ENCODE results near the gene RNF167. TPM values are rescaled to one million over a fixed set of nuclear protein-coding genes. Genes with fewer than 3 reads are reported as not detected.

The RNF167 gene
- polyA plus RNA-seq (2012; ENCODE audit: missing spikeins), result 108 TPM

DNA sequence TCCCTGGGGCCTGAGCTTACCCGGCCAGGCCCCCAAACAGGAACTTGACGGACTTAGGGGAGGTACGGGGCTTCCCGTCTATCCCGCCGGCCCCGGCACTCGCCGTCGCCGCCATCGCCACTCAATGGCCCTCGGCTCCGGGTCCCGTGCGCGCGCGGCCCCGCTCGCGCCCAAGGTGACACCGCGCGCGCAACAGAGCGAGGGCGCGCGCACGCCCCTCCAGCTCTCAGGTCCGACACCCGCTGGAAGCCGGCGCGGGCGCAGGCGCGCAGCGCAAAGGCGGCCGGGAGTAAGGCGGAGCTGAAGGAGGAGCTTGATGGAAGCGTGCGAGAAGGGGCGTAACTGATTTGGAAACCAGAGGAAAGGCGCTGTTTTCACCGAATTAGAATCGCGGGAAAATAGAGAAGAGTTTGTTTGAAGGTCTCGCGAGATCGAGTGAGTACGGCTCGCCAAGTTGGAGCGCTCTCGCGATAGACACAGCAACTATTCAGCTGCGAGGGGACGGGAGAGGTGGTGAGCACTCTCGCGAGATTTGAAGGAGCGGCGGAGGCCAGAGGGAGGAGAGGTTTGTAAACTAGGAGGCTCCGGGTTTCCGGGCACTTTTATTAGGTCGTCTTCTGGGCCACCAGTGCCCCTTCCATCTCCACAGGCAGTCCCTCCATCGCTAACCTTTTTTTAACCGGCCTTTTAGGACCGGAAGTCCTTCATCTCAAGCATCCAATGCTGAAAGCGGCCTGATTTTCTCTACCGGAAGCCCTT, at the start of gene RNF167, which contains the start of gene SLC25A11:
Gene RNF167, plus strand, starts transcription at position 473 of the 759 bp plus-strand sequence. CDS start 642 bp downstream, outside the sequence.
Gene SLC25A11, minus strand, starts transcription at position 251 of the 759 bp plus-strand sequence. Its CDS starts 136 bp downstream, at position 115.
- TF ChIP-seq POLR2A (IDR thresholded peaks at IDR 0.05; ENCODE audit: low read depth, low read length) (peak; percentile 84), TAF1 (IDR thresholded peaks at IDR 0.05; ENCODE audit: borderline replicate concordance, low read depth, low read length) (peak; percentile 65; the same call in 1 of the 2 replicates), POLR2AphosphoS5 (IDR thresholded peaks at IDR 0.05; ENCODE audit: low read depth, low read length) (peak; percentile 81)
- FAIRE-seq (peak; percentile 99), DNase-seq (ENCODE audit: insufficient read length) (peak; percentile 96)

DNA sequence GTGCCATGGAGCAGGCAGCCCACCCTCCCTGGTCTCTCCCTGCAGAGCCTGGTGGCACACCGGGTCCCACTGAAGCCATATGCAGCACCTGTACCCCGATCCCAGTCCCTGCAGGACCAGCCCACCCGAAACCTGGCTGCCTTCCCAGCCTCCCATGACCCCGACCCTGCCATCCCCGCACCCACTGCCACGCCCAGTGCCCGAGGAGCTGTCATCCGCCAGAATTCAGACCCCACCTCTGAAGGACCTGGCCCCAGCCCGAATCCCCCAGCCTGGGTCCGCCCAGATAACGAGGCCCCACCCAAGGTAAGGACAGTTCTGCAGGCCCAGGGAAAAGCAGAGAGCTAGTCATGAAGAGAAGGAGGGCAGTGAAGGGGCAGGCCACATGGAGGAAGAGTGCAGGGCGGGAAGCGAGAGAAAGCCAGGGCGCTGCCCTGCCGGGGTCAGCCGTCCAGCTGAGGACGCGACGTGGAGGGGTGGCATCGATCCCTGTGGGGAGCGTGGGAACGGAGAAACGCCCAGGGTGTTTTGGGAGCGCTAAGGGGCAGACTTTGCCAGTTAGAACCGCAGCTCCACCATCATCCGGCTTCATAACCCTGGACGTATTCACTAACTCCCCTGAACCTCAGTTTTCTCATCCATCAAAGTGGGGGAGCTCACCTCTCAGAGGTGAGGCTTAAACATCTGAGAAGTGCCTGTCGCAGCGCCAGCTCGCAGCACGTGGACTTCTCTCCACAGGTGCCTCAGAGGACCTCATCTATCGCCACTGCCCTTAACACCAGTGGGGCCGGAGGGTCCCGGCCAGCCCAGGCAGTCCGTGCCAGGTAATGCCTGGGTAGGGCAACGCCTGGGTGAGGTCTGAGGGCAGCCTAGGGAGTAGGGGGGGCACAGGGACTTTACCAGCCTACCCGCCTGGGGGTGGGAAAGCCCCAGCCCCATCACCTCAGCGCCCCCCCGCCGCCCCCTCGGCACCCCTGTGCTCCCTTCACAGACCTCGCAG, 48.4 kb upstream of the RNF167 start:
- TF ChIP-seq TAF1 (IDR thresholded peaks at IDR 0.05; ENCODE audit: borderline replicate concordance, low read depth, low read length) (no peak), POLR2A (IDR thresholded peaks at IDR 0.05; ENCODE audit: low read depth, low read length) (no peak)
- DNase-seq (ENCODE audit: insufficient read length) (no peak), FAIRE-seq (no peak)

DNA sequence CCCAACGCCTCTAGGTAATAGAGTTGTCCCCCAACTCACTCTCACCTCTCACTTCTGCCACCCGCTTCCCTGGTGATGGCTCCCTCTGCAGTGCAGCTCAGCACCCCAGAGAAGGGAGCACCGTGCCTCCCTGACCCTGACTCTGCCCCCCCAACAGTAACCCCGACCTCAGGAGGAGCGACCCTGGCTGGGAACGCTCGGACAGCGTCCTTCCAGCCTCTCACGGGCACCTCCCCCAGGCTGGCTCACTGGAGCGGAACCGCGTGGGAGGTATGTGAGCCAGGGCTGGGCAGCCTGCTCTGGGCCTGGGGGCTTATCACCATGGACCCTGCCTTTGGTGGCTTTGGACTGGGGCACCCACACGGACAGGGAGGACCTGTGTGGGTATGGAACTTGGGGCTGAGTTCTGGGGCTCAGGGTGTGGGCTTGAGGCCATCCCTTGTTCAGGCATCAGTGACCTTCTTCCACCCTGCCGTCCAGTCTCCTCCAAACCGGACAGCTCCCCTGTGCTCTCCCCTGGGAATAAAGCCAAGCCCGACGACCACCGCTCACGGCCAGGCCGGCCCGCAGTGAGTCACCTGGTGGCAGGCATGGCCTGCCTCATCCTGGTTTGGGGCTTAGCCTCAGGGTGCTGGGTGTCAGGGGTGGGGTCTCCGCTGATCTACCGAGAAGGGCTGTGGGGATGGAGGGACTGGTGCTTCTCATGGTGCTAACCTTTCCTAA, 47.4 kb upstream of the RNF167 start:
- peak; percentile 20 for DNase-seq (ENCODE audit: insufficient read length)
- no peak for FAIRE-seq
- no peak for TF ChIP-seq TAF1 (IDR thresholded peaks at IDR 0.05; ENCODE audit: borderline replicate concordance, low read depth, low read length)
- TF ChIP-seq POLR2A (IDR thresholded peaks at IDR 0.05; ENCODE audit: low read depth, low read length), result no peak
- TF ChIP-seq POLR2AphosphoS5 (IDR thresholded peaks at IDR 0.05; ENCODE audit: low read depth, low read length), result no peak

DNA sequence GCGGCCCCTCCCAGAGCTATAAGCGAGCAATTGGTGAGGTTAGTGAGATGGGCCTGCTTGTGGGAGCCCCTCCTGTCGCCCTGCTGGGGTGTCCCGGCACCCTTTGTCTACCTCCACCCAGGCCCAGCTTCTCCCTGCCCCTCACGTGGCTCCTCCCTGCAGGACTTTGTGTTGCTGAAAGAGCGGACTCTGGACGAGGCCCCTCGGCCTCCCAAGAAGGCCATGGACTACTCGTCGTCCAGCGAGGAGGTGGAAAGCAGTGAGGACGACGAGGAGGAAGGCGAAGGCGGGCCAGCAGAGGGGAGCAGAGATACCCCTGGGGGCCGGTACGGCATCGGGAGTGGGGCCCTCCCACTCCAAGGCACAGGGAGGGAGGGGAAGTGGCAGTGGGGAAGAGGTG, 46.8 kb upstream of the RNF167 start:
- DNase-seq (ENCODE audit: insufficient read length) (no peak), FAIRE-seq (no peak)
- TF ChIP-seq POLR2A (IDR thresholded peaks at IDR 0.05; ENCODE audit: low read depth, low read length) (no peak), POLR2AphosphoS5 (IDR thresholded peaks at IDR 0.05; ENCODE audit: low read depth, low read length) (no peak), TAF1 (IDR thresholded peaks at IDR 0.05; ENCODE audit: borderline replicate concordance, low read depth, low read length) (no peak)

DNA sequence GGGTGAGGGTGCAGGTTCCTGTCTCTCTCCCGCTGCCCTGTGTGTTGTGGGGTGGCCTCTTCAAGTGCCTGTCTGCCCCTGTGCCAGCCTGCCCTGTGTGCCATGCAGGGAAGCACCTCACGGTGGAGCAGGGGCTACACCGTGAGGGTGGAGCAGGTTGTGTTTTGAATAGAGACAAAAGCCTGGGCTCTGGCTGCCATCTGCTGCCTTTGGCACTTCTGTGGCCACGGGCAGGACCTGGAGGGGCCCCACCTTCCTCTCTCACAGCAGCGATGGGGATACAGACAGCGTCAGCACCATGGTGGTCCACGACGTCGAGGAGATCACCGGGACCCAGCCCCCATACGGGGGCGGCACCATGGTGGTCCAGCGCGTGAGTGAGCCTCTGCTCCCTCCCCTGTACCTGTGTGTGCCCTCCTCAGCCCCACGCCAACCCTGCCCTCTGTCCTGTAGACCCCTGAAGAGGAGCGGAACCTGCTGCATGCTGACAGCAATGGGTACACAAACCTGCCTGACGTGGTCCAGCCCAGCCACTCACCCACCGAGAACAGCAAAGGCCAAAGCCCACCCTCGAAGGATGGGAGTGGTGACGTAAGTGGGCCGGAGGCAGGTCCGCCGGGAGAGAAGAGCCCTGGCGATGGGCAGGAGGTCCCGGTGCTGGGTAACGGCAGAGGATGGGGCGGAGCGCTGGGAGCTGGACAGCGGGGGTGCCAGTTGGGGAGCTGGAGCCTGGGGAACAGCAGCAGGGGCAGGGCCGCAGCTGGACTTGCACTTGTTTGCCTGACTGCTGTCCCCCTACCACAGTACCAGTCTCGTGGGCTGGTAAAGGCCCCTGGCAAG, 46.1 kb upstream of the RNF167 start:
- FAIRE-seq, result no peak
- no peak for TF ChIP-seq TAF1 (IDR thresholded peaks at IDR 0.05; ENCODE audit: borderline replicate concordance, low read depth, low read length)
- TF ChIP-seq POLR2A (IDR thresholded peaks at IDR 0.05; ENCODE audit: low read depth, low read length), result no peak
- TF ChIP-seq POLR2AphosphoS5 (IDR thresholded peaks at IDR 0.05; ENCODE audit: low read depth, low read length), result no peak
- peak; percentile 10 for DNase-seq (ENCODE audit: insufficient read length)

DNA sequence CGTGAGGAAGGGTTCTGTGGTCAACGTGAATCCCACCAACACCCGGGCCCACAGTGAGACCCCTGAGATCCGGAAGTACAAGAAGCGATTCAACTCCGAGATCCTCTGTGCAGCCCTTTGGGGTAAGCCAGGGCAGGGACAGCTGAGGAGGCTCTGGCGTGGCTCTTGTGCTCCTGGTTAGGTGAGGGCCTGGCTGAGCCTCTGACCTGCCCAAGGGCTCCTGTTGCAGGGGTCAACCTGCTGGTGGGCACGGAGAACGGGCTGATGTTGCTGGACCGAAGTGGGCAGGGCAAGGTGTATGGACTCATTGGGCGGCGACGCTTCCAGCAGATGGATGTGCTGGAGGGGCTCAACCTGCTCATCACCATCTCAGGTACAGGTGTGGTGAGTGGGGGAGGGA, 44.9 kb upstream of the RNF167 start:
- FAIRE-seq, result no peak
- no peak for DNase-seq (ENCODE audit: insufficient read length)
- TF ChIP-seq POLR2AphosphoS5 (IDR thresholded peaks at IDR 0.05; ENCODE audit: low read depth, low read length) (no peak), POLR2A (IDR thresholded peaks at IDR 0.05; ENCODE audit: low read depth, low read length) (no peak), TAF1 (IDR thresholded peaks at IDR 0.05; ENCODE audit: borderline replicate concordance, low read depth, low read length) (no peak)

DNA sequence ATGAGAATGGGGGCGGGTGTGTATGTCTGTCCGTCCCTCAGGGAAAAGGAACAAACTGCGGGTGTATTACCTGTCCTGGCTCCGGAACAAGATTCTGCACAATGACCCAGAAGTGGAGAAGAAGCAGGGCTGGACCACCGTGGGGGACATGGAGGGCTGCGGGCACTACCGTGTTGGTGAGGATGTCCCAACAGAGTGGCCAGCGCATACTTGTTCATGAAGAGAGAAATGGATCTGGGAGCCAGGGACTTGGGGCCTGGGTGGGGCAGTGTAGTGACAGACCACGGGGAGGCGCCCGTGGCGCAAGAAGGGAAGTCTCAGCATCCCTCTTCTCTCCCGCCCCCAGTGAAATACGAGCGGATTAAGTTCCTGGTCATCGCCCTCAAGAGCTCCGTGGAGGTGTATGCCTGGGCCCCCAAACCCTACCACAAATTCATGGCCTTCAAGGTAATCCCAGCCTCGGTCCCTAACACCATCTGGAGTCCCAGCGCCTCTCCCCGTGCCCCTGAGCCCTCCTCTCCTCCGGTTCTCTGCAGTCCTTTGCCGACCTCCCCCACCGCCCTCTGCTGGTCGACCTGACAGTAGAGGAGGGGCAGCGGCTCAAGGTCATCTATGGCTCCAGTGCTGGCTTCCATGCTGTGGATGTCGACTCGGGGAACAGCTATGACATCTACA, 44.3 kb upstream of the RNF167 start:
- DNase-seq (ENCODE audit: insufficient read length), result peak; percentile 11
- no peak for TF ChIP-seq POLR2A (IDR thresholded peaks at IDR 0.05; ENCODE audit: low read depth, low read length)
- TF ChIP-seq POLR2AphosphoS5 (IDR thresholded peaks at IDR 0.05; ENCODE audit: low read depth, low read length), result no peak
- TF ChIP-seq TAF1 (IDR thresholded peaks at IDR 0.05; ENCODE audit: borderline replicate concordance, low read depth, low read length), result no peak
- no peak for FAIRE-seq

DNA sequence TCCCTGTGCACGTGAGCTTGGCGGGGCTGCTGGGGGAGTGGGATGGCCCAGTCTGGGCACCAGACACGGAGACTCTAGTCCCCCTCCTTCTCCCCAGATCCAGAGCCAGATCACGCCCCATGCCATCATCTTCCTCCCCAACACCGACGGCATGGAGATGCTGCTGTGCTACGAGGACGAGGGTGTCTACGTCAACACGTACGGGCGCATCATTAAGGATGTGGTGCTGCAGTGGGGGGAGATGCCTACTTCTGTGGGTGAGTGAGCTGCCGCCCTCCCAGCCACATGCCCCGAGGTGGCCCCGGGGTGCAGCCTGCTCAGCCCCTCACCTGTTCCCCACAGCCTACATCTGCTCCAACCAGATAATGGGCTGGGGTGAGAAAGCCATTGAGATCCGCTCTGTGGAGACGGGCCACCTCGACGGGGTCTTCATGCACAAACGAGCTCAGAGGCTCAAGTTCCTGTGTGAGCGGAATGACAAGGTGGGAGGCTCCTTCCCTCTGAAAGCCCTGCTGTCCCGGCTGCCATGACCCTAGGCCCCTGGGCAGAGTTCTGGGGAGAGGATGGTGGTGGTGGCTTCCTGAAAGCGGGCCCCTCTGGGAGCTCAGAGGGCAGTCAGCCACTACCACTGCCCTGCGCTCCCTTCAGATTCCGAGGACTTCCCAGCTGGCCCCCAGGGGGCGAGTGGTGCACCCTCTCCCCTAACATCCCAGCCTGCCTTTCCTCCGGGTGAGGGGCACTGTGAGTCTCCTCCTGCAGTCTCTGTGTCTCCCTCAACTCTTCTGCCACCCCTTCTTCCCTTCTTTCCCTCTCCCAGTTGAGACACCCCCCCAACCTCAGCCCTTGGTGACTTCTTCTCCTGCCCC, 43.5 kb upstream of the RNF167 start:
- DNase-seq (ENCODE audit: insufficient read length) (peak; percentile 10), FAIRE-seq (no peak)

DNA sequence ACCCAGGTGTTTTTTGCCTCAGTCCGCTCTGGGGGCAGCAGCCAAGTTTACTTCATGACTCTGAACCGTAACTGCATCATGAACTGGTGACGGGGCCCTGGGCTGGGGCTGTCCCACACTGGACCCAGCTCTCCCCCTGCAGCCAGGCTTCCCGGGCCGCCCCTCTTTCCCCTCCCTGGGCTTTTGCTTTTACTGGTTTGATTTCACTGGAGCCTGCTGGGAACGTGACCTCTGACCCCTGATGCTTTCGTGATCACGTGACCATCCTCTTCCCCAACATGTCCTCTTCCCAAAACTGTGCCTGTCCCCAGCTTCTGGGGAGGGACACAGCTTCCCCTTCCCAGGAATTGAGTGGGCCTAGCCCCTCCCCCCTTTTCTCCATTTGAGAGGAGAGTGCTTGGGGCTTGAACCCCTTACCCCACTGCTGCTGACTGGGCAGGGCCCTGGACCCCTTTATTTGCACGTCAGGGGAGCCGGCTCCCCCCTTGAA, 42.8 kb upstream of the RNF167 start:
- peak; percentile 9 for DNase-seq (ENCODE audit: insufficient read length)
- no peak for FAIRE-seq
- no peak for TF ChIP-seq POLR2AphosphoS5 (IDR thresholded peaks at IDR 0.05; ENCODE audit: low read depth, low read length)
- no peak for TF ChIP-seq POLR2A (IDR thresholded peaks at IDR 0.05; ENCODE audit: low read depth, low read length)
- TF ChIP-seq TAF1 (IDR thresholded peaks at IDR 0.05; ENCODE audit: borderline replicate concordance, low read depth, low read length), result no peak

More for the DNA sequence above, 43.5 kb upstream of the RNF167 start:
- no peak for TF ChIP-seq TAF1 (IDR thresholded peaks at IDR 0.05; ENCODE audit: borderline replicate concordance, low read depth, low read length)
- no peak for TF ChIP-seq POLR2A (IDR thresholded peaks at IDR 0.05; ENCODE audit: low read depth, low read length)
- TF ChIP-seq POLR2AphosphoS5 (IDR thresholded peaks at IDR 0.05; ENCODE audit: low read depth, low read length), result no peak

All from GM12892 (cell line).